GM21737 (cell line): ENCODE data around the gene LAP3.
"Not testable (repeated sequence)": the region's sequence is repeated elsewhere in the genome, so short reads cannot be mapped to it uniquely, and the experiment has no call there.

Source experiments
- ATAC-seq: cut with Tn5 transposase; IDR thresholded peaks from one replicate; pipeline ENCODE4 v1.9.1; 2021; ENCODE audit warnings: mild to moderate bottlenecking, moderate library complexity; ENCODE audit not compliant: unreplicated experiment

Gene LAP3

GRCh38 chr4:17576932-17577664 is at the start of gene LAP3:
Gene LAP3 (plus strand): TSS chr4:17577198. CDS start chr4:17577466, 268 bp downstream.
- ATAC-seq = peak; percentile 85

DNA sequence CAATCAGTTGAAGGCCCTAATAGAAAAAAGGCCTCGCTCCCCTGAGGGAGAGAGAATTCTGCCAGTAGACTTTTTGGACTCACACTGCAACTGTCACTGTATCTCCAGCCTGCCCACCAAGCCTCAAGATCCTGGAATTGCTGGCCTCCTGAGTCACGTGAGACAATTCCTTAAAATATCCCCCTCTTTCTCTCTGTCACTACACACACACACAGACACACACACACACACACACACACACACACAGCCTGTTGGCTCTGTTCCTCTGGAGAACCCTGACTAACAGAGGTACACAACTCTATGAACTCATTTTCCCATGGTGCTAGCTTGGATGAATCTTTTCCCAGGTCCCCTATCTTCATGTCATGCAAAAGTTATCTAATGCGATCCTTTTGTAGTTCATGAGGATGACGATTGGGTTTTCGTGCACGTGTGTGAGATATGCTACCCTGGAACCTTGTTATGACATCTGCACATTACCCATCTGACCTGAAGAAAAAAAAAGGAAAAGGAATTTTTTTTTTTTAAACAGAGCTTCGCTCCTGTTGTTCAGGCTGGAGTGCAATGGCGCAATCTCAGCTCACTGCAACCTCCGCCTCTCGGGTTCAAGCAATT is 48.3 kb upstream of the LAP3 start:
- ATAC-seq = no peak

DNA sequence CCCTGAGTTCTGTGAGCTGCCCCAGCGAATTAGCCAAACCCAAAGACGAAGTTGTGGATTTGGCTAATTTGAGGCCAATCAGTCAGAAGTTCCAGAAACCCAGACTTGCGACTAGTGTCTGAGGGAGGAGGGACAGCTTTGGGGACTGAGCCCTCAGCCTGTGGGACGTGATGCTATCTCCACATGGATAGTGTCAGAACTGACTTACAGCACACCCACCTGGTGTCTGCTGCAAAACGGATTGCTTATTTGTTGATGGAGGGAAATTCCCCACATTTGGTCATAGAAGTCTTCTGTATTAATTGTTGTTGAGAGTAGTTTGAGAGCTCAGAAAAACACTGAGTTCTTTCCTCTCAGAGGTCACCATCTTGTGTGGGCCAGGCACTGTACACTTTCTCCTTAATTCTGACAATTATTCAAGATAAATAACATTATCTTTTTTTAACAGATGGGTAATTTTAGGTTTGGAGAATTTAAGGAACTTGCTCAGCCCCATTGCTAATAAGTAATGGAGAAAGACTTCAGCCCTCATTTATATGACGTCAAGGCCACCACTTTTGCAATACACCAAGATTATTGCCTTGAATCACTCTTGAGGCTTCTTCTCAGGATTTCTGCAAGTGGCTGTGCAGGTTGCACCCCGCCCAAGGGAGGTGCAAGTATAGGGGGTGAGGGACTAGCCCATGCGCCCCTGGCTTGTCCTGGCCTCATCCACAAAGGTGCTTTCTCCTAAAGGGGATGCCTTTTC is 45.3 kb upstream of the LAP3 start:
- ATAC-seq = no peak

DNA sequence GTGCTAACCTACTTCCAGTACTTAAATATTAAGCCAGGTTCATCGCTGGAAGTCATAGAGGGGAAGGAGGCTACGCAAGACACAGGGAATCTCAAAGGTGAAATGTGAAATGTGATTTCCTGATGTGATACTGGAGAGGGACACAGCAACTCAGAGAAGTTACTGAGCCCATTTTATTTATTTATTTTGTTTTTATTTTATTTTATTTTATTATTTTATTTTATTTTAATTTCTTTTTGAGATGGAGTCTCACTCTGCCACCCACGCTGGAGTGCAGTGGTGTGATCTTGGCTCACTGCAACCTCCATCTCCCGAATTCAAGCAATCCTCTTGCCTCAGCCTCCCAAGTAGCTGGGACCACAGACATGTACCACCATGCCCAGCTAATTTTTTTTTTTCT is 42.3 kb upstream of the LAP3 start:
- no peak for ATAC-seq

- no peak for ATAC-seq
Observed at GRCh38 chr4:17535242-17535641, 41.8 kb upstream of the LAP3 start.

DNA sequence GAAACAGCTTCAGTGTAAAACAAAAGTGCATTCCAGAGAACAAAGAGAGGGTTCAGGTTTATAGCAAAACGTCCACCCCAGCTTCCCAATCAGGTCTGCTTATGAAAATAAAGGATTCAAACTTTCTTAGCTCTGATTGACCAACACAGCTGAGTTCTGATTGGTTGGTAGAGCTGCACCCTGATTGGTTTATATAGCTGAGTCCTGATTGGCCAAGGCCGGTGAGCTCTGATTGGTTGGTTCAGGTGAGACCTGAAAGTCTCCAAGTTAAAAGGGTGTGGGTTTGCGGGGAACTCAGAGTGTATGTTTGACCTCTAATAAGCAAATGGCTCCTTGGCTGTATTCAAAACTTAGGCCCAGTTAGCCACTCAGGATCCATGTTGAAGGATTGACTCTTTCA is 41.1 kb upstream of the LAP3 start:
- no peak for ATAC-seq

- ATAC-seq = not testable (repeated sequence)
Observed at GRCh38 chr4:17537060-17537459, 39.9 kb upstream of the LAP3 start.

GRCh38 chr4:17544205-17544604 is 32.8 kb upstream of the LAP3 start:
- no peak for ATAC-seq

GRCh38 chr4:17544831-17545234 is 32.2 kb upstream of the LAP3 start:
- ATAC-seq = no peak

DNA sequence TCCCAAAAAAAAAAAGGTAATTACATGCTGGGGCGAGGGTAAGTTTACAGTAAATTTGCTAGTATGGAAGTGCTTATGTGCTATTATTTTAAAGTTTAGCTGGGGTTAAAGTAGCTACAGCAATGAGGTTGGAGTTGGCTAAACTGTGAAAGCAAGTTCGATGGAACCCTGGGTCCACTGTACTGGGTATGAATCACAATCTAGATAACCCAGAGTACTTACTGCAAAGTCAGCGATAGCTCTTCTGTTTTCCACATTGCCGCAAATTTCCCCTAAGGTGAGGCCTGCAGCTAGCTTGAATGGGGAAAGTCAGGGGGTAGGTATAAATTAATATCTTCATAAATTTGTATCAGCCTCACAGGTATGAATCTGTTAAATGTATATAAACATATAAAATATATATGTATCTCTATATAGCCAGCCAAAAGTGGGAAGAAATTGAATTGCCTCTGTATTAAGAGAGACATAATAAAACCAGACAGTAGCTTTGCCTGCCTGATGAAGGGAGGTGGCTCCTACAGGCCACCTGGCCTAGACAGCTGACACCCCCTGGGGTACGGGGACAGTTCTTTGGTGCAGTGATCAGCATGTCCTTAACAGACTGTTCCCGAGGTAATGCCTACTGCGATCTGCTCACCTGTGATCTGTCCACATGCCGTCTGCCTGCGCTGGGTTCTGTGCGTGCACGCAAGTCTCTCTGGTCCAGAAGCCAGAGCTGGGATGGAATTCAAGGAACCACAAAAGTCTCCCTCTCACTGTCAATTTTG is 31.4 kb upstream of the LAP3 start:
- ATAC-seq = no peak

DNA sequence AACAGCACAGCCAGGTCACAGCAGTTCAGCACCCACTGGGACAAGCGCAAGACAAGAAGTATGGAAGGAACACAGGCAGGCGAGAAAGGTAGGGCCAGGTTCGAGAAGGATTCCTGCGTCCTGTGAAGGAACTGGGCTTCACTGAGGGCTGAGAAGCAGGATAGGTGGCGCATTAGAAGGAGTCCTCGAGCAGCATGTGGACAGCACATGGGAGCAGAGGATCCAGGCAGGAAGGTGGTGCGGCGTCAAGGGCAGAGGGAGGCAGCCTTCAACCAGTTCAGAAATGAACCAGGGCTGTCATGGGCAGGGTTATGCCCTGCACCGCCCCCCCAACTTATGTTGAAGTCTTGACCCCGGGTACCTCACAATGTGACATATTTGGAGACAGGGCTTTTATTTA is 30.8 kb upstream of the LAP3 start:
- ATAC-seq = no peak

- no peak for ATAC-seq
Observed at GRCh38 chr4:17546678-17547077, 30.3 kb upstream of the LAP3 start.

- no peak for ATAC-seq
Observed at GRCh38 chr4:17550549-17550948, 26.4 kb upstream of the LAP3 start.

DNA sequence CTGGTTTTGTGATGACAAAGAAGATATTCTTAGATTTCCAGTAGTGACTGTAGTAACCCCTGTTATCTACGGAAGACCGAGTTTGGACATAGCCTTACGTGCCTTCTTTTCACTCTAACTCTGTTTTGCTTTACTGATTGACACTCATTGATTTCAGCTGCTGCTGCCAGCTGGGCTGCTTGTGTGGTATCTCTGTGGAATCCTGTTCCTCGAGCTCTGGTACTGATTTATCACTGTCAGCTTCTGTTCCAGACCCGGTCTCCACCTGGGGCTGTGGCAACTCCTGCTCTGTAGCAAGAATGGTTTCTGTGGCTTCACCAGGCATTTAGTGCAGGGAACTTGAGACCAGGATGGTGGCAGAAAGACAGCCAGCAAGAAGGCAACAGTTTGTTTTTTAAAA is 24.6 kb upstream of the LAP3 start:
- ATAC-seq = no peak

- ATAC-seq = no peak
Observed at GRCh38 chr4:17554568-17554967, 22.4 kb upstream of the LAP3 start.

DNA sequence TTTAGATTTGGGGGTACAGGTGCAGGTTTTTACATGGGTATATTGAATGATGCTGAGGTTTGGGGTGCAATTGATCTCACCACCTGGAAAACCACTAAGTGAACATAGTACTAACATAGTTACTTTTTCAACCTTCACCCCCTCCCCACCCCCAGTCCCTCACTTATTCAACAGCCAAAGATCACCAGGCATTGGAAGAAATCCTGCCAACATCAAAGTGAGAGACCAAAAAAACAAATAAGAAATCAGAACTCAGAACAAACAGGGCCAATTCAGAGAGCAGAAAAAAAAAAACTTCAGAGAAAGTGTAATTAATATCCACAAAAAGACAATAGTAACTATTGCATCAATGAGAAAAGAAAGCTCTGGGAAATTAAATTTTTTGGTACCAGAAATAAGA is 20.5 kb upstream of the LAP3 start:
- no peak for ATAC-seq

DNA sequence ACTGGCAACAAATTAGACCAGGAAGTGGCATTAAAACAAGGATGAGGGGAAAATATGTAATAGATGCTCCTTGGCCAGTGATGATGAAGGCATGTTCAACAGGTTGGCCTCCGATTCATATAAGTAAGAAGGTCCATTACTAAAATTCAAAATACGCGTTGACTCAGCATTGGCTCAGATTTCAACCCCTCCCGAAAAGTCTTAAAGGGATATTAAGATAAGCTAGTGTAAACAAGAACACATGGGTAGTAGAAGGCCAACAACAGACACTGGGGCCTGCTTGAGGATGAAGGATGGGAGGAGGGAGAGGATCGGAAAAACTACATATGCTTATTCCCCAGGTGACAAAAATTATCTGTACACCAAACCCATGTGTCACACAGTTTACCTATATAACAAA is 19.1 kb upstream of the LAP3 start:
- no peak for ATAC-seq

GRCh38 chr4:17558941-17559708 is 17.9 kb upstream of the LAP3 start:
- ATAC-seq = no peak

GRCh38 chr4:17559709-17560048 is 17.3 kb upstream of the LAP3 start:
- no peak for ATAC-seq

GRCh38 chr4:17560065-17560673 is 16.8 kb upstream of the LAP3 start:
- ATAC-seq = no peak
